CD4-positive, CD25-positive, alpha-beta regulatory T cell (primary cell): Measurements from ENCODE around the gene INVS. TPM values are rescaled to one million over a fixed set of nuclear protein-coding genes. Genes with fewer than 3 reads are reported as not detected.
A peak's percentile ranks its signal among the peaks of the same experiment; 100 is the strongest.
"Not testable (repeated sequence)": the region's sequence is repeated elsewhere in the genome, so short reads cannot be mapped to it uniquely, and the experiment has no call there.

Experiments used
- ATAC-seq, 2 donors: fragments of 150-1000 bp; cut with Tn5 transposase; one replicate each; pipeline ENCODE4 v1.10.0; 2021; ENCODE audit warnings: low read depth in 2 of 2, moderate number of reproducible peaks in 2 of 2, moderate library complexity in 1 of 2
- DNase-seq, 3 donors: peaks; one replicate each; pipeline versions ENCODE4 v3.0.0 to v3.0.0-alpha.2; 2012 to 2022; ENCODE audit warnings: mixed read lengths in 1 of 3
- H3K27ac ChIP-seq: one replicate; pipeline ENCODE4 v1.7.0; 2013; ENCODE audit warnings: mild to moderate bottlenecking, low read length; ENCODE audit not compliant: insufficient read depth, poor library complexity, severe bottlenecking
- H3K27me3 ChIP-seq: one replicate; pipeline ENCODE4 v1.7.0; 2013; ENCODE audit warnings: low read length; ENCODE audit not compliant: control insufficient read depth, insufficient read depth
- H3K36me3 ChIP-seq: one replicate; pipeline ENCODE4 v1.7.0; 2013; ENCODE audit warnings: mild to moderate bottlenecking, low read length, moderate library complexity; ENCODE audit not compliant: control insufficient read depth, insufficient read depth
- H3K4me1 ChIP-seq: 2 replicates; pipeline ENCODE4 v1.7.0; 2013; ENCODE audit warnings: mild to moderate bottlenecking, low read length; ENCODE audit not compliant: insufficient read depth, control insufficient read depth, poor library complexity, severe bottlenecking
- H3K4me3 ChIP-seq: one replicate; pipeline ENCODE4 v1.7.0; 2013; ENCODE audit warnings: low read depth, mild to moderate bottlenecking, low read length, moderate library complexity
- H3K9me3 ChIP-seq, 2 experiments: 1 replicate in 1 of 2; 2 replicates in 1 of 2; pipeline ENCODE4 v1.7.0; 2013; ENCODE audit warnings: low read length in 2 of 2, mild to moderate bottlenecking in 1 of 2, moderate library complexity in 1 of 2; ENCODE audit not compliant: control insufficient read depth in 2 of 2
- H3K27ac Mint-ChIP-seq, 3 donors: one replicate each; pipeline ENCODE4 v1.8.0; 2020 to 2022; ENCODE audit warnings: mild to moderate bottlenecking in 3 of 3, mixed read lengths in 3 of 3, moderate library complexity in 2 of 3
- H3K27me3 Mint-ChIP-seq: one replicate; pipeline ENCODE4 v1.8.0; 2022; ENCODE audit warnings: mild to moderate bottlenecking, mixed read lengths
- H3K36me3 Mint-ChIP-seq: one replicate; pipeline ENCODE4 v1.8.0; 2020; ENCODE audit warnings: mixed read lengths
- H3K4me1 Mint-ChIP-seq, 4 donors: one replicate each; pipeline ENCODE4 v1.8.0; 2020 to 2022; ENCODE audit warnings: mixed read lengths in 4 of 4, mild to moderate bottlenecking in 1 of 4
- H3K4me3 Mint-ChIP-seq, 4 donors: one replicate each; pipeline ENCODE4 v1.8.0; 2020 to 2022; ENCODE audit warnings: mild to moderate bottlenecking in 4 of 4, mixed read lengths in 4 of 4, moderate library complexity in 3 of 4
- H3K9me3 Mint-ChIP-seq, 7 donors: one replicate each; pipeline ENCODE4 v1.8.0; 2020 to 2022; ENCODE audit warnings: mixed read lengths in 7 of 7, mild to moderate bottlenecking in 3 of 7, moderate library complexity in 2 of 7
- polyA plus RNA-seq, 4 donors: library from polyadenylated mRNA; unstranded; fragments of 300-500 nt; fragmentation: Illumina TruSeq; gene quantifications; one replicate each; pipeline ENCODE4 v1.2.3, GENCODE V29; 2021
- total RNA-seq: library from RNA; stranded (reverse); gene quantifications from one replicate; pipeline ENCODE4 v1.2.3, GENCODE V29; 2022

INVS gene
- total and polyA plus RNA-seq, 5 donors from 2014 or later = 5.7 to 20.5 (median 6.2) TPM

DNA sequence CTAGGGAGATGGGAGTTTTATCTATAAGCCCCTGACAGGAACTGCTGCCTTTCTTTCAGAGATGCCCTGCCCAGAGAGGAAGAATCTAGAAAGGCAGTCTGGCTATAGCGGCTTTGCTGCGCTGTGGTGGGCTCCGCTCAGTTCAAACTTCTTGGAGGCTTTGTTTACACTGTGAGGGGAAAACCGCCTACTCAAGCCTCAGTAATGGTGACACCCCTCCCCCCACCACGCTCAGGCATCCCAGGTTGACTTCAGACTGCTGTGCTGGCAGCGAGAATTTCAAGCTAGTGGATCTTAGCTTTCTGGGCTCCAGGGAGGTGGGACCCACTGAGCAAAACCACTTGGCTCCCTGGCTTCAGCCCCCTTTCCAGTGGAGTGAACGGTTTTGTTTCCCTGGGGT is 137.9 kb downstream of the INVS start:
- Mint-ChIP-seq H3K36me3 (peaks cover 55% of the 10 kb centered on the region), H3K4me1 (peaks cover 0 to 21% (median 5%) of the 10 kb centered on the region in 4 donors), H3K9me3 (peaks cover 0 to 12% (median 3%) of the 10 kb centered on the region in 7 donors)
- H3K27ac ChIP-seq, H3K27ac Mint-ChIP-seq, H3K27me3 Mint-ChIP-seq, H3K36me3 ChIP-seq, DNase-seq, H3K4me3 Mint-ChIP-seq, H3K27me3 ChIP-seq, H3K4me1 ChIP-seq, H3K9me3 ChIP-seq, ATAC-seq, H3K4me3 ChIP-seq: not testable (repeated sequence)

DNA sequence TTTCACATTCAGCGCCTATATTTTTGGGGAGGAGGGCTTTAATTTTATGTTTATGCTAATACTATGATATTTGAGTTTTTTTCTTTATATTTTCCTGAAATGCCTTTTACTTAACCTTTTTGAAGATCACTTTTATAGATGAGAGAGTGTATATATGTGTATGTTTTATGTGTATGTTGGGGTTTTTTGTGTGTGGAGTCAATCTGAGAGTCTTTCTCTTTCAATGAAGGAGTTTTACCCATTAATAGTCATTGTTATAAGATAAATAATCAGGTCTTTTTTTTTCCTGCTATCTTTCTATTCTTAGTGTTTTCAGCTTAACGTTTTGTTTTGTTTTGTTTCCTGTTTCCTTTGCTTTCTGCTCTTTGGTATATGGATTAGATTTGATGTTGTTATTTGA is 141.5 kb downstream of the INVS start:
- ATAC-seq (no peak), DNase-seq (no peak)
- no peaks in the 10 kb centered on the region for H3K9me3 ChIP-seq
- H3K4me1 Mint-ChIP-seq = peaks cover 0 to 21% (median 2%) of the 10 kb centered on the region in 4 donors
- H3K9me3 Mint-ChIP-seq = peaks cover 0 to 4% (median 1%) of the 10 kb centered on the region in 7 donors
- H3K36me3 ChIP-seq = peaks cover 9% of the 10 kb centered on the region
- H3K27ac ChIP-seq = no peak overlapping the region
- H3K4me3 ChIP-seq = no peak overlapping the region
- H3K27me3 Mint-ChIP-seq = no peaks in the 10 kb centered on the region
- H3K4me1 ChIP-seq = no peaks in the 10 kb centered on the region
- peaks cover 42% of the 10 kb centered on the region for H3K36me3 Mint-ChIP-seq
- H3K4me3 Mint-ChIP-seq = no peak overlapping the region
- no peak overlapping the region for H3K27ac Mint-ChIP-seq
- H3K27me3 ChIP-seq = no peaks in the 10 kb centered on the region

DNA sequence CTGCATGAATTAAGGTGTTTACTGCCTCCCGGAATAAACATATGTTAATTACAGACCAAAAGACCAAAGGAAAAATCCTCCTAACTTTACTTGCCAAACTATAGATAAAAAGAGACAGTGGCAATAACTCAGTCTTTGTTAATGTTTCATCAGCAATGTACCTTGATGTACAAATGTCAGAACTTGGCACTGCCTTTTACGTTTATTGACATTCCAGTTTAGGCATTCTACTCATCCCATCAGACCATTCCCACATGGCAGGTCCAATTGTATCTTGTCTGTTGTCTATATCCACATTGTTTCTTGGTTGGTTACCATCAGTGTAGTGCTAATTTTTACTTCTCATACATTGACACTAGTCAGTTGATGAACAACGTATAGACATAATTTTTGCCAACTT is 168.2 kb downstream of the INVS start:
- Histone ChIP-seq H3K4me1 (no peaks in the 10 kb centered on the region), H3K9me3 (no peaks in the 10 kb centered on the region), H3K27ac (no peak overlapping the region), H3K4me3 (no peak overlapping the region), H3K27me3 (no peaks in the 10 kb centered on the region), H3K36me3 (peaks cover 12% of the 10 kb centered on the region)
- H3K4me3 Mint-ChIP-seq = no peak overlapping the region
- H3K36me3 Mint-ChIP-seq = peaks cover 34% of the 10 kb centered on the region
- no peaks in the 10 kb centered on the region for H3K27me3 Mint-ChIP-seq
- ATAC-seq (no peak), DNase-seq (no peak)
- no peaks in the 10 kb centered on the region for H3K4me1 Mint-ChIP-seq
- no peak overlapping the region for H3K27ac Mint-ChIP-seq
- no peaks in the 10 kb centered on the region for H3K9me3 Mint-ChIP-seq

DNA sequence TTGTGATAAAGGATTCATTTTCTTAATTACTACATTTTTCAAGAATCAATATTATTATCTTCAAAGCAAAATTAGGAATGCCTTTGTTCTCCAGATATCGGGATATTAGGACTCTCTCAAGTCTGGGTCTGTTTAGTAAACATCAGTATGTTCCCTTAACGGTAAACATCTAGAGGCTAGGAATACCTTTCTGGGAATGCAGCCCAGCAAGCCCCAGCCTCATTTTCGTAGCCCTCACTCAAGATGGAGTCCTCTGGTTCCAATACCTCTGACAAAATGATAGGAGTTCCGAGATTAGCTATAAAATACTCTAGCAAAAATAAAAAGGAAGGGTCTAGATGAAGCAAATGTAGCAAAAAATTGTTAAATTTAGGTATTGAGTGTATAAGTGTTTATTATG is 169.2 kb downstream of the INVS start:
- no peak overlapping the region for H3K4me3 Mint-ChIP-seq

DNA sequence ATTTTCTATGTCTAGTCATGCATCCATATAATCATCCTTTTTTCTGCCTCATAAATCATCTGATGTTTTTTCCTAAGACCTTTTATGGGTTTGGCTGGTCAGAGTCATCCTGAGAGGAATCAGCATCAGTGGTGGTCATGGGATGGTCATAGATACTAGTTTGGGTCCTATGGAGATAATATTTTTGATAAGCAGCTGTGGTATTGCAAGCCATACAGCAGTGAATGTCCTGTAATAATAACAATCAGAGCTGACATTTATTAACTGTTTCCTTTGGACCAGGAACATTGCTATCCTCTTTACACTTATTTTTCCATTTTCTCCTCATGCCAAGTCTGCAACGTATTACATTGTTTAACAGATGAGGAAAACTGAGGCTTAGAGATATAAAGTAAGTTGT is 170.6 kb downstream of the INVS start:
- no peaks in the 10 kb centered on the region for H3K9me3 Mint-ChIP-seq
- peaks cover 35% of the 10 kb centered on the region for H3K36me3 Mint-ChIP-seq
- DNase-seq (no peak), ATAC-seq (no peak)
- H3K27me3 ChIP-seq = no peaks in the 10 kb centered on the region
- no peak overlapping the region for H3K27ac Mint-ChIP-seq
- H3K27me3 Mint-ChIP-seq = no peaks in the 10 kb centered on the region
- H3K4me1 ChIP-seq = no peaks in the 10 kb centered on the region
- no peak overlapping the region for H3K4me3 ChIP-seq
- H3K4me1 Mint-ChIP-seq = no peaks in the 10 kb centered on the region
- peaks cover 25% of the 10 kb centered on the region for H3K36me3 ChIP-seq
- no peaks in the 10 kb centered on the region for H3K9me3 ChIP-seq
- no peak overlapping the region for H3K27ac ChIP-seq
- H3K4me3 Mint-ChIP-seq = peak overlapping the region in 1 of 4 donors; percentile 69

More for the DNA sequence above, 169.2 kb downstream of the INVS start:
- H3K36me3 Mint-ChIP-seq = peaks cover 36% of the 10 kb centered on the region
- no peak overlapping the region for H3K27ac Mint-ChIP-seq
- H3K4me1 ChIP-seq = no peaks in the 10 kb centered on the region
- H3K27me3 Mint-ChIP-seq = no peaks in the 10 kb centered on the region
- no peaks in the 10 kb centered on the region for H3K9me3 Mint-ChIP-seq
- ATAC-seq (no peak), DNase-seq (no peak)
- no peak overlapping the region for H3K4me3 ChIP-seq
- H3K36me3 ChIP-seq = peaks cover 20% of the 10 kb centered on the region
- H3K27me3 ChIP-seq = no peaks in the 10 kb centered on the region
- H3K4me1 Mint-ChIP-seq = no peaks in the 10 kb centered on the region
- no peak overlapping the region for H3K27ac ChIP-seq
- no peaks in the 10 kb centered on the region for H3K9me3 ChIP-seq

DNA sequence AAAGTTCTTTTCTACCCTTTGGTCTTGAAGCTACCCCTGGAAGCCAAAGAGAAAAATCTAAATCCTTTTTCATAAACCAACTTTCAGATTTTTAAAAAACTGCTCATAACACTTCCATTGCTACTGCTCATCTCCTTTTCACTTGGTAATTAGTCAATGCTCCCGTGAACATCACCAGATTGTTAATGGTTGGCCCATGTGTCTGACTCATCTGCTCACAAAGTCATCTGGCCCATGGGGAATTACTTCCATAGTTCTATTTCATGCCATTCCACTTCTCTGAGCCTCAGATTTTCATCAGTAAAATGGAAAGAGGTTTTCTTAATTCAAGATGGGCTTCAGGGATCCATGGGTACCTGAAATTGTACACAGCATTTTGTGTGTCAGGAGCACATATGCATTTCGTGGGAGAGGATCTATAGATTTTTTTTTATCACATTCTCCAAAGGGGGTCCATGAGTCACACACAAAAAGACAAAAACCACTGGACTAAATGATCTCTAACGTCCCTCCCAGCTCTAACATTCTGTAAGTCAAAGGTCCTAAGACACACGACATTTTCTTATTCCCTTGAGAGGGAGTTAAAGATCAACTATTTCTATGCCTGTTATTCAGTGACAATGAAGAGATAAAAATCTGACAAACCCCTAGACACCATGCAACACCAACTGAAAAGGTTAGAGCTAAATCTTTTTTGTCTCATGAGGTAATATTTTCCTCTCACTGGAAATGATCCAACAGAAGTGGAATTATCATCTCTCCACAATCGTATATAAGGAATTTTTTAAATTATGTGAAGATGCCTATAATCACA is 178.3 kb downstream of the INVS start:
- H3K27ac Mint-ChIP-seq = peak overlapping the region in 1 of 3 donors; percentile 21
- no peak overlapping the region for H3K4me3 Mint-ChIP-seq
- no peaks in the 10 kb centered on the region for H3K27me3 ChIP-seq
- ATAC-seq = no peak
- no peaks in the 10 kb centered on the region for H3K4me1 ChIP-seq
- DNase-seq = no peak
- H3K4me3 ChIP-seq = no peak overlapping the region
- peaks cover 56% of the 10 kb centered on the region for H3K36me3 Mint-ChIP-seq
- no peaks in the 10 kb centered on the region for H3K9me3 ChIP-seq
- no peaks in the 10 kb centered on the region for H3K27me3 Mint-ChIP-seq
- H3K36me3 ChIP-seq = peaks cover 16% of the 10 kb centered on the region
- no peak overlapping the region for H3K27ac ChIP-seq
- no peaks in the 10 kb centered on the region for H3K9me3 Mint-ChIP-seq
- peaks cover 0 to 5% (median 0%) of the 10 kb centered on the region in 4 donors for H3K4me1 Mint-ChIP-seq

DNA sequence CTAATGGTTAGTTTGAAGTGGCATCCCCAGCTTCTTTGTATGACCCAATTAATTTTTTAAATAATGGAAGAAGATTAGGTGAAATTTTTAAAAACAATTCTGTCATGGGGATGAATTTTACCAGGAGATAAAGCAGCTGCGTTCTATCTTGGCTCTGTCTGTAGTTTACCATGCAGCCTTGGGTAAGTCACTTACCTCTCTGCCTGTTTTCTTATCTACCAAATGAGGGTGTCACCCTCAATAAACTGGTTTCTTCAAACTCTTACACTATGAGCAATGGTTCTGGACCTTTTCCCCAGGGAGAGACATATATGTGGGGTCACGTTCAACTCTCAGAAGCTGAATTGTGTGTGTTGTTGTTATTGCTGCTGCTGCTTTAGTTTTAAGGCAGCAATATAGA is 182.0 kb downstream of the INVS start:
- Histone ChIP-seq H3K27me3 (no peaks in the 10 kb centered on the region), H3K36me3 (peaks cover 23% of the 10 kb centered on the region), H3K4me1 (no peaks in the 10 kb centered on the region), H3K4me3 (no peak overlapping the region), H3K27ac (no peak overlapping the region), H3K9me3 (no peaks in the 10 kb centered on the region)
- DNase-seq (no peak), ATAC-seq (no peak)
- no peak overlapping the region for H3K27ac Mint-ChIP-seq
- H3K27me3 Mint-ChIP-seq = no peaks in the 10 kb centered on the region
- peaks cover 0 to 9% (median 0%) of the 10 kb centered on the region in 4 donors for H3K4me1 Mint-ChIP-seq
- H3K4me3 Mint-ChIP-seq = no peak overlapping the region
- peaks cover 0 to 11% (median 2%) of the 10 kb centered on the region in 7 donors for H3K9me3 Mint-ChIP-seq
- H3K36me3 Mint-ChIP-seq = peaks cover 60% of the 10 kb centered on the region
